CD4-positive, alpha-beta T cell treated with Interleukin-15 for 4 hours (primary cell): ENCODE results near the gene EXD2.
"Not testable (repeated sequence)": the region's sequence is repeated elsewhere in the genome, so short reads cannot be mapped to it uniquely, and the experiment has no call there.

Experiments used
- DNase-seq: peaks from one replicate; pipeline ENCODE4 v3.0.0-alpha.2; 2020; ENCODE audit warnings: low spot score

EXD2 gene

GRCh38 chr14:69281450-69282169 lies 90.3 kb downstream of the EXD2 start:
- no peak for DNase-seq

GRCh38 chr14:69282448-69282847 lies 91.2 kb downstream of the EXD2 start:
- no peak for DNase-seq

- DNase-seq, result no peak
Observed at GRCh38 chr14:69284170-69284569, 92.9 kb downstream of the EXD2 start.

- no peak for DNase-seq
Observed at GRCh38 chr14:69285661-69286255, 94.5 kb downstream of the EXD2 start.

- DNase-seq, result no peak
Observed at GRCh38 chr14:69287098-69288010, 96.1 kb downstream of the EXD2 start.

- DNase-seq, result no peak
Observed at GRCh38 chr14:69288011-69288771, 96.9 kb downstream of the EXD2 start.

GRCh38 chr14:69288956-69289705 lies 97.8 kb downstream of the EXD2 start:
- DNase-seq, result no peak

- no peak for DNase-seq
Observed at GRCh38 chr14:69289811-69290520, 98.7 kb downstream of the EXD2 start.

- DNase-seq, result not testable (repeated sequence)
Observed at GRCh38 chr14:69290881-69291280, 99.6 kb downstream of the EXD2 start.

- no peak for DNase-seq
Observed at GRCh38 chr14:69291396-69291795, 100.1 kb downstream of the EXD2 start.

- no peak for DNase-seq
Observed at GRCh38 chr14:69291891-69292561, 100.7 kb downstream of the EXD2 start.
